Muscle of leg (tissue), 11 donors: ENCODE data around the gene ARHGEF11. TPM values are rescaled to one million over a fixed set of nuclear protein-coding genes. Genes with fewer than 3 reads are reported as not detected.

Experiments
- DNase-seq: peaks from one replicate; pipeline ENCODE4 v3.0.0; 2013
- H3K27ac ChIP-seq: one replicate; pipeline ENCODE4 v1.5.1; 2013; ENCODE audit warnings: mild to moderate bottlenecking, low read length, control low read depth
- H3K27me3 ChIP-seq: one replicate; pipeline ENCODE4 v1.6.1; 2013; ENCODE audit warnings: low read length; ENCODE audit not compliant: control insufficient read depth, insufficient read depth
- H3K36me3 ChIP-seq: one replicate; pipeline ENCODE4 v1.6.1; 2013; ENCODE audit warnings: low read length; ENCODE audit not compliant: control insufficient read depth, insufficient read depth
- H3K4me1 ChIP-seq: one replicate; pipeline ENCODE4 v1.6.1; 2013; ENCODE audit warnings: low read length; ENCODE audit not compliant: control insufficient read depth, insufficient read depth
- H3K4me3 ChIP-seq: one replicate; pipeline ENCODE4 v1.5.1; 2013; ENCODE audit warnings: low read length, control low read depth
- H3K9me3 ChIP-seq: replicated peaks from 2 replicates; pipeline ENCODE4 v1.6.1; 2013; ENCODE audit warnings: low read depth, low read length; ENCODE audit not compliant: control insufficient read depth
- WGBS: methylation state at CpG from one replicate; pipeline ENCODE4 v1.1.5; 2013; ENCODE audit warnings: missing lambda C conversion rate; ENCODE audit not compliant: insufficient coverage; 5-methylcytosine and 5-hydroxymethylcytosine counted together
- polyA plus RNA-seq, 8 donors: library from polyadenylated mRNA; unstranded; fragments of 120-200 nt; gene quantifications; one replicate each; pipeline versions ENCODE4 v1.2.1 to v1.2.3, GENCODE V29; 2013; ENCODE audit warnings: inconsistent platforms in 1 of 8, low replicate concordance in 1 of 8; ENCODE audit not compliant: insufficient read length in 8 of 8, insufficient read depth in 1 of 8
- total RNA-seq: library from RNA; stranded (reverse); fragments of 120-200 nt; gene quantifications from one replicate; pipeline ENCODE4 v1.2.4, GENCODE V29; 2013

The ARHGEF11 gene
- total and polyA plus RNA-seq, 9 donors: 18.4 to 30.0 (median 22.3) TPM

GRCh38 chr1:157032303-157032702, 13.2 kb downstream of the ARHGEF11 start:
- 86% methylated on average over 2 of the region's 3 CpGs for WGBS
- no peak overlapping the region for H3K27ac ChIP-seq
- H3K9me3 ChIP-seq: no peaks in the 10 kb centered on the region
- no peaks in the 10 kb centered on the region for H3K27me3 ChIP-seq
- no peak overlapping the region for H3K4me3 ChIP-seq
- no peaks in the 10 kb centered on the region for H3K36me3 ChIP-seq
- peaks cover 3% of the 10 kb centered on the region for H3K4me1 ChIP-seq
- no peak for DNase-seq

DNA sequence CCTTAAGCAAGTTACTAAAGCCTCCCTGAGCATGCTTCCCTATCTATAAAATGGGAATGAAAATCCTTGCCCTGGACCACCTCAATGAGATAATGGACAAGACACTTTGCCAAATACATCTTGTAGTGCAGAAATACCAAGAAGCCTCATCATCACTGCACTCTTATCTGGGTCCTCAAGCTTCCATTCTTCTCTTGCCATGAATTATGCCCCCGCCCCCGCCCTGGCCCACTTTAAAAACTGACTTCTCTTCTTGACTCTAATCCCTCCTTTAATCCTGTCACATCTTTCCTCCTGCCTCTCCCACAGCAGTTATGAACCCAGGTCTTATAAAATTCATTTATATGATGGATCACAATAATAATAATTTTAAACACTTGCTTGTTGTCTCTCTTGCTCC, 14.8 kb downstream of the ARHGEF11 start:
- no peaks in the 10 kb centered on the region for H3K36me3 ChIP-seq
- no peaks in the 10 kb centered on the region for H3K27me3 ChIP-seq
- H3K4me3 ChIP-seq: no peak overlapping the region
- no CpG with 5 or more reads among the region's 2 CpGs for WGBS
- H3K4me1 ChIP-seq: peaks cover 3% of the 10 kb centered on the region
- no peak overlapping the region for H3K27ac ChIP-seq
- H3K9me3 ChIP-seq: no peaks in the 10 kb centered on the region
- DNase-seq: no peak

DNA sequence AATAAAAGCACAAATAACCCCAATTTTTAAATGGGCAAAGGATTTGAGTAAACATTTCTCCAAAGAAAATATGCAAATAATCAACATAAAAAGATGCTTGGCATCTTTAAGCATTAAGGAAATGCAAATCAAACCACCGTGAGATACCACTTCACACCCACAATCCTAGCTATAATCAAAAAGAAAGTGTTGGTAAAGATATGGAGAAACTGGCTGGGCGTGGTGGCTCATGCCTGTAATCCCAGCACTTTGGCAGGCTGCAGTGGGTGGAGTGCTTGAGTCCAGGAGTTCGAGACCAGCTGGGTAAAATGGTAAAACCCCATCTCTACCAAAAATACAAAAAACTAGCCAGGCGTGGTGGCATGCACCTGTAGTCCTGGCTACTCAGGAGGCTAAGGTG, 16.9 kb downstream of the ARHGEF11 start:
- WGBS: no CpG with 5 or more reads among the region's 4 CpGs
- H3K27me3 ChIP-seq: no peaks in the 10 kb centered on the region

DNA sequence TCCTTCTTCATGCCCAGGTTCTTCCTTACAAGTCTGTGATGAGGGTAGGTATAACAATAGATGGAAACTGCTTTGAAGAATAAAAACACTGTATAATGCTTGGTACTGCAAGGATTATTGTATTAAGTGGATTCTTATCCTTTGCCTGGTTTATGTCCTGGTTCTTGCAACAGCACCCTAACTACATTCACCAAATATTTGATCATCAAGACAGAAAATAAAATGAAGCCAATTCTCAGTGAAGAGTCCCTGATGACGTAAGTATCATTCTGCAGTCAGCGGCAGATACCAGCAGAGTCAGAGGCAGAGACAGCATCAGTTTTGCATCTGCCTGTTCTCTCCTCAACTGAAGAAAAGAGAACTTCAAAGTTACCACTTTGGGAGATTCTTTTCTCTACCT, 19.7 kb downstream of the ARHGEF11 start:
- WGBS: 61% methylated on average over 2 of the region's 2 CpGs
- Histone ChIP-seq H3K4me1 (no peaks in the 10 kb centered on the region), H3K4me3 (no peak overlapping the region), H3K36me3 (no peaks in the 10 kb centered on the region), H3K9me3 (peaks cover 18% of the 10 kb centered on the region), H3K27me3 (no peaks in the 10 kb centered on the region), H3K27ac (no peak overlapping the region)
- DNase-seq: no peak

More for the DNA sequence above, 16.9 kb downstream of the ARHGEF11 start:
- Histone ChIP-seq H3K27ac (no peak overlapping the region), H3K4me1 (no peaks in the 10 kb centered on the region), H3K4me3 (no peak overlapping the region), H3K36me3 (no peaks in the 10 kb centered on the region), H3K9me3 (peaks cover 3% of the 10 kb centered on the region)
- DNase-seq: no peak

- H3K9me3 ChIP-seq: peaks cover 19% of the 10 kb centered on the region
- WGBS: 60% methylated on average over 1 of the region's 3 CpGs
- H3K27ac ChIP-seq: no peak overlapping the region
Observed at GRCh38 chr1:157025385-157025784, 20.2 kb downstream of the ARHGEF11 start.

DNA sequence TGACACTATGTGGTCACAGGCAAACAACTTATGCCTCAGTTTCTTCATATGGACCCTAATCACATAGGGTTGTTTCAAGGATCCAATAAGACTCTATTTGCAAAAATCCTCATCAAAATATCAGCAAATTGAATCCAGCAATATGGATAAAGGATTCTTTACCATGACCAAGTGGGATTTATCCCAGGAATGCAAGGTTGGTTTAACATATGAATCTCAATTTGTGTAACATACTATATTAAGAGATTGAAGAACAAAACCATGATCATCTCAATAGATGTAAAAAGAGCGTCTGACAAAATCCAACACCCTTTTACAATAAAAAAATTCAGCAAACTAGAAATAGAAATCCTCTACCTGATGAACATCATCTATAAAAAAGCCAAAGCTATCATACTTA, 23.9 kb downstream of the ARHGEF11 start:
- no peaks in the 10 kb centered on the region for H3K27me3 ChIP-seq

More at GRCh38 chr1:157025385-157025784, 20.2 kb downstream of the ARHGEF11 start:
- H3K4me3 ChIP-seq: no peak overlapping the region
- no peak for DNase-seq
- no peaks in the 10 kb centered on the region for H3K27me3 ChIP-seq
- H3K36me3 ChIP-seq: no peaks in the 10 kb centered on the region
- H3K4me1 ChIP-seq: no peaks in the 10 kb centered on the region

GRCh38 chr1:157019457-157019856, 26.1 kb downstream of the ARHGEF11 start:
- H3K9me3 ChIP-seq: peaks cover 24% of the 10 kb centered on the region

More for the DNA sequence above, 23.9 kb downstream of the ARHGEF11 start:
- H3K36me3 ChIP-seq: no peaks in the 10 kb centered on the region
- H3K4me1 ChIP-seq: no peaks in the 10 kb centered on the region
- no peak for DNase-seq
- peaks cover 24% of the 10 kb centered on the region for H3K9me3 ChIP-seq
- no peak overlapping the region for H3K27ac ChIP-seq
- no CpG with 5 or more reads among the region's 1 CpG for WGBS
- H3K4me3 ChIP-seq: no peak overlapping the region

GRCh38 chr1:157011845-157012244, 33.7 kb downstream of the ARHGEF11 start:
- H3K36me3 ChIP-seq: no peaks in the 10 kb centered on the region
- H3K27ac ChIP-seq: no peak overlapping the region
- DNase-seq: no peak
- H3K27me3 ChIP-seq: no peaks in the 10 kb centered on the region
- no peaks in the 10 kb centered on the region for H3K9me3 ChIP-seq
- no peaks in the 10 kb centered on the region for H3K4me1 ChIP-seq
- H3K4me3 ChIP-seq: no peak overlapping the region
- WGBS: no CpG with 5 or more reads among the region's 3 CpGs

More at GRCh38 chr1:157019457-157019856, 26.1 kb downstream of the ARHGEF11 start:
- Histone ChIP-seq H3K36me3 (no peaks in the 10 kb centered on the region), H3K27ac (no peak overlapping the region), H3K4me3 (no peak overlapping the region), H3K4me1 (no peaks in the 10 kb centered on the region), H3K27me3 (no peaks in the 10 kb centered on the region)
- no peak for DNase-seq

DNA sequence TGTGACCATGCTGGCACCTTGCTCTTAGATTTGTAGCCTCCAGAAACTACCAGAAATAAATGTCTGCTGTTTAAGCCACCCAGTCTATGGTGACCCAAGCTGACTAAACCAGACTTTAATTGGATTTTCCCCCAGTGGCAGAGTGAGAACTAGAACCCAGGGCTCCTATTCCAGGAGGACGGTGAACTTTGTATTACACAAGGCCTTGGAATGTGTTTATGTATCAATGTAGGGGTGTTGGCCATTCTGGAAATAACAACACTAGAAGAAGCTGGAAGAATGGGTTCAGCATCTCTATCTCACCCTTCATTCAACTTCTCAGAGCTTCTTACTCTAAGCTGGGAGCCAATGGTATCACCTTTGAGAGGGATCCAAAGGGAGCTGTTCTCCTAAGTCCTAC, 37.0 kb downstream of the ARHGEF11 start:
- no CpG with 5 or more reads among the region's 1 CpG for WGBS
- no peak overlapping the region for H3K4me3 ChIP-seq
- H3K27ac ChIP-seq: no peak overlapping the region
- H3K36me3 ChIP-seq: no peaks in the 10 kb centered on the region
- no peaks in the 10 kb centered on the region for H3K9me3 ChIP-seq
- H3K27me3 ChIP-seq: no peaks in the 10 kb centered on the region
- H3K4me1 ChIP-seq: peaks cover 5% of the 10 kb centered on the region
- no peak for DNase-seq

DNA sequence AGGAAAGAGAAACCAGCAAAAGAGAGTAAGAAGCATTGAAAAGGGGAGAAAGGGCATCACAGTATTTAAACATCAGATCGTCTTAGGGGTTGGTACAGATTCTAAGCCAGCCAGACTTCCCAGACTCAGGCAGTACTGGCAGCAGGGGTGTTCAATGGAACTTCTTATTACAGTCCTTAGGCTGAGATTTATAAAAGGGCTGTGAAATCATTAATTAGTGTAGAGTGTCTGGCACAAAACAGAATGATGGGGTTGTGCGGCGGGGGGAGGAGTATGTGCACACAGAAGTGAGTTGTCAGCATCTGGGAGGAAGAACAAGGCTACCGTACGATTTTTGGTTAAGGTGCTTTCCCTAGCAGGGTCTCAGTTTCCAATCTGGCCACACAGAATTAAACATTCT, 38.2 kb downstream of the ARHGEF11 start:
- no peak overlapping the region for H3K27ac ChIP-seq
- WGBS: 0% methylated on average over 1 of the region's 5 CpGs
- H3K4me1 ChIP-seq: peaks cover 5% of the 10 kb centered on the region
- H3K36me3 ChIP-seq: no peaks in the 10 kb centered on the region
- H3K9me3 ChIP-seq: no peaks in the 10 kb centered on the region
- no peaks in the 10 kb centered on the region for H3K27me3 ChIP-seq
- H3K4me3 ChIP-seq: no peak overlapping the region
- DNase-seq: no peak

GRCh38 chr1:157006676-157007075, 38.9 kb downstream of the ARHGEF11 start:
- no peaks in the 10 kb centered on the region for H3K9me3 ChIP-seq
- no peak overlapping the region for H3K4me3 ChIP-seq
- no CpG with 5 or more reads among the region's 2 CpGs for WGBS
- no peak for DNase-seq
- H3K27me3 ChIP-seq: no peaks in the 10 kb centered on the region
- peaks cover 5% of the 10 kb centered on the region for H3K4me1 ChIP-seq
- H3K36me3 ChIP-seq: no peaks in the 10 kb centered on the region
- no peak overlapping the region for H3K27ac ChIP-seq
